GM12878 (cell line): ENCODE results near the gene NUP205. TPM values are rescaled to one million over a fixed set of nuclear protein-coding genes. Genes with fewer than 3 reads are reported as not detected.

Experiments used
- ATAC-seq: fragments of 200-7000 bp; cut with Tn5 transposase; 3 replicates; pipeline ENCODE4 v1.9.1; 2020; ENCODE audit warnings: mild to moderate bottlenecking, moderate library complexity
- BruUV-seq: library from RNA; stranded (reverse); fragments of 400-500 nt; replicated peaks from 2 replicates; lab custom pipeline; 2021; lab: Mats Ljungman, UMichigan
- CTCF ChIA-PET: fragments of 300-600 bp; sonication (Branson Sonifier 250); formaldehyde crosslinking; extraction: SDS; loops from one replicate; lab custom pipeline; 2021; ENCODE audit warnings: inconsistent platforms; lab: Yijun Ruan, JAX
- POLR2A ChIA-PET: fragments of 350-600 bp; formaldehyde crosslinking; extraction: SDS; loops from one replicate; lab custom pipeline; 2021; ENCODE audit warnings: inconsistent platforms; lab: Charles Lee
- RAD21 ChIA-PET: fragments of 300-600 bp; sonication (Branson Sonifier 250); formaldehyde crosslinking; loops from one replicate; lab custom pipeline; 2023; ENCODE audit warnings: antibody characterized with exemption; ENCODE audit not compliant: unreplicated experiment; lab: Charles Lee
- SMC1A ChIA-PET: fragments of 300-600 bp; sonication (Branson Sonifier 250); formaldehyde crosslinking; loops from one replicate; lab custom pipeline; 2023; ENCODE audit not compliant: unreplicated experiment, uncharacterized antibody; lab: Charles Lee
- DNase-seq: peaks from one replicate; pipeline ENCODE4 v3.0.0-alpha.2; 2011; ENCODE audit warnings: low read depth, low spot score
- FAIRE-seq: peaks from 3 replicates; lab custom pipeline; 2011; peaks lifted over from hg19 to GRCh38; lab: Jason Lieb, UNC
- H2AFZ ChIP-seq: 2 replicates; pipeline ENCODE4 v1.6.0; 2011; ENCODE audit warnings: low read depth, low read length, control low read depth; ENCODE audit not compliant: control insufficient read depth
- H3K27ac ChIP-seq: 2 replicates; pipeline ENCODE4 v1.5.1; 2011; ENCODE audit warnings: control low read depth; ENCODE audit not compliant: control insufficient read depth, insufficient read depth
- H3K27me3 ChIP-seq, 2 experiments: replicated peaks in 1 of 2; 2 replicates each; pipeline versions ENCODE4 v1.6.0 to v1.6.1; 2011; ENCODE audit warnings: low read length in 1 of 2; ENCODE audit not compliant: control insufficient read depth in 2 of 2, insufficient read depth in 2 of 2
- H3K36me3 ChIP-seq, 2 experiments: 2 replicates each; pipeline ENCODE4 v1.5.1; 2011; ENCODE audit warnings: low read length in 1 of 2; ENCODE audit not compliant: control insufficient read depth in 2 of 2, insufficient read depth in 2 of 2
- H3K4me1 ChIP-seq: 2 replicates; pipeline ENCODE4 v1.6.1; 2011; ENCODE audit warnings: mild to moderate bottlenecking, low read length, moderate library complexity, mixed read lengths; ENCODE audit not compliant: control insufficient read depth, insufficient read depth
- H3K4me2 ChIP-seq: 2 replicates; pipeline ENCODE4 v1.6.0; 2011; ENCODE audit warnings: control low read depth; ENCODE audit not compliant: control insufficient read depth, insufficient read depth
- H3K4me3 ChIP-seq: fragments of 200-600 bp; sonication (generic); 2 replicates; pipeline ENCODE4 v1.5.1; 2016
- H3K79me2 ChIP-seq: 2 replicates; pipeline ENCODE4 v1.6.0; 2011; ENCODE audit warnings: low read length; ENCODE audit not compliant: control insufficient read depth, insufficient read depth
- H3K9ac ChIP-seq: 2 replicates; pipeline ENCODE4 v1.8.0; 2011; ENCODE audit warnings: low read length, control low read depth, mixed read lengths; ENCODE audit not compliant: control insufficient read depth, insufficient read depth
- H3K9me3 ChIP-seq: replicated peaks from 3 replicates; pipeline ENCODE4 v1.5.1; 2011; ENCODE audit warnings: mild to moderate bottlenecking, low read length; ENCODE audit not compliant: control insufficient read depth, insufficient read depth
- H4K20me1 ChIP-seq: 2 replicates; pipeline ENCODE4 v1.6.0; 2011; ENCODE audit not compliant: control insufficient read depth, insufficient read depth
- ATF7 ChIP-seq: fragments of 450-650 bp; IDR thresholded peaks from 2 replicates; pipeline ENCODE4 v1.6.1; 2016; ENCODE audit warnings: low read depth, mild to moderate bottlenecking
- CEBPZ ChIP-seq: fragments of 150-350 bp; IDR thresholded peaks from 2 replicates; pipeline ENCODE4 v1.6.1; 2016; ENCODE audit warnings: low read depth, low read length
- CUX1 ChIP-seq: IDR thresholded peaks from 2 replicates; pipeline ENCODE4 v1.6.1; 2012; ENCODE audit warnings: improper control_type of control experiment, low read depth, low read length; ENCODE audit not compliant: insufficient replicate concordance
- E2F4 ChIP-seq: IDR thresholded peaks from 2 replicates; pipeline ENCODE4 v1.6.1; 2012; ENCODE audit warnings: low read depth, low read length, improper control_type of control experiment
- ESRRA ChIP-seq: IDR thresholded peaks from 2 replicates; pipeline ENCODE4 v1.6.1; 2012; ENCODE audit warnings: mild to moderate bottlenecking, low read length, improper control_type of control experiment
- HDGF ChIP-seq: fragments of 450-650 bp; IDR thresholded peaks from 2 replicates; pipeline ENCODE4 v1.6.1; 2016; ENCODE audit warnings: antibody characterized with exemption
- SREBF1 ChIP-seq: IDR thresholded peaks from 2 replicates; pipeline ENCODE4 v1.6.1; 2012; ENCODE audit warnings: mild to moderate bottlenecking, low read length
- STAT1 ChIP-seq: fragments of 450-650 bp; conservative IDR thresholded peaks from 2 replicates; pipeline ENCODE4 v1.6.1; 2014; ENCODE audit warnings: antibody characterized with exemption, mild to moderate bottlenecking
- ZBTB4 ChIP-seq: fragments of 450-650 bp; formaldehyde crosslinking; IDR thresholded peaks from 2 replicates; pipeline ENCODE4 v1.4.0; 2022; ENCODE audit warnings: mild to moderate bottlenecking, moderate library complexity
- whole genome bisulfite sequencing: methylation state at CpG from one replicate; pipeline ENCODE4 v1.1.6; 2016; ENCODE audit warnings: low lambda C conversion rate; ENCODE audit not compliant: insufficient replicate concordance, insufficient coverage; ENCODE audit errors: missing lambda C conversion rate; 5-methylcytosine and 5-hydroxymethylcytosine counted together
- in situ Hi-C: fragments of 300-500 bp; cut with MboI; formaldehyde crosslinking; loops from 9 replicates; pipeline ENCODE4 v1.14.3; 2018; ENCODE audit warnings: mixed read lengths
- intact Hi-C: fragments of 100-400 bp; cut with micrococcal nuclease; formaldehyde crosslinking; loops from one replicate; pipeline ENCODE4 v1.14.2; 2022; ENCODE audit not compliant: unreplicated experiment
- polyA plus RNA-seq, 11 experiments: library from polyadenylated mRNA; depleted of rRNA in 4 of 11; unstranded in 6 of 11; stranded (reverse) in 5 of 11; fragments of >200 nt; fragmentation: Nextera tagmentation in 4 of 11; fragmentation: Illumina TruSeq in 1 of 11; extraction: Ambion mirVana in 4 of 11; extraction: Trizol in 1 of 11; gene quantifications; 1 replicate in 1 of 11; 2 replicates in 10 of 11; pipeline versions ENCODE4 v1.2.1 to v1.2.3, GENCODE V29; 2011 to 2016; ENCODE audit warnings: inconsistent platforms in 2 of 11, missing spikeins in 2 of 11, low read depth in 1 of 11
- total RNA-seq, 4 experiments: library from RNA; depleted of rRNA in 3 of 4; stranded (reverse); fragments of >200 nt in 3 of 4; fragmentation: Illumina TruSeq in 1 of 4; extraction: Trizol in 1 of 4; gene quantifications; 2 replicates each; pipeline versions ENCODE4 v1.2.1 to v1.2.3, GENCODE V29; 2013 to 2021

Gene NUP205
- total and polyA plus RNA-seq, 10 of the 15 experiments (the other 5 are each of a cell fraction or from before 2014, with no cell fraction given) = 41.4 to 110 (median 85.9) TPM

GRCh38 chr7:135684136-135684535 lies 126.4 kb downstream of the NUP205 start:
- no peak overlapping the region for H3K4me2 ChIP-seq
- no peaks in the 10 kb centered on the region for H4K20me1 ChIP-seq
- no peak overlapping the region for H3K9ac ChIP-seq
- no peaks in the 10 kb centered on the region for H3K27me3 ChIP-seq
- SMC1A ChIA-PET = interaction anchor here (0.6 to 4.3 kb wide), 2 partner anchors 11 to 1046 kb away, joined by 3 to 18 read pairs; no protein-coding TSS in a partner anchor
- in situ Hi-C loops = no loop called here
- DNase-seq (no peak), FAIRE-seq (no peak), ATAC-seq (no peak)
- intact Hi-C loops = no loop called here
- no peaks in the 10 kb centered on the region; a peak in 1 of 4 replicates for H3K36me3 ChIP-seq
- no peak overlapping the region for H3K27ac ChIP-seq
- POLR2A ChIA-PET = no interaction called here
- BruUV-seq = no TSS peak
- 65% methylated on average over 3 of the region's 3 CpGs for WGBS
- H3K4me3 ChIP-seq = no peak overlapping the region
- no peaks in the 10 kb centered on the region for H3K9me3 ChIP-seq
- H3K79me2 ChIP-seq = no peaks in the 10 kb centered on the region
- H2AFZ ChIP-seq = no peak overlapping the region
- RAD21 ChIA-PET = no interaction called here
- H3K4me1 ChIP-seq = no peaks in the 10 kb centered on the region
- CTCF ChIA-PET = interaction anchor here (0.5 to 7.3 kb wide), 4 partner anchors 11 to 367 kb away, joined by 3 to 55 read pairs (median 3); no protein-coding TSS in a partner anchor
- TF ChIP-seq CUX1 (no peak), ESRRA (no peak), ZBTB4 (CRISPR knock-in tag) (no peak), SREBF1 (no peak), E2F4 (no peak), HDGF (no peak), STAT1 (no peak), CEBPZ (no peak), ATF7 (no peak)
